ENCODE data around the gene MLLT10. TPM values are rescaled to one million over a fixed set of nuclear protein-coding genes. Genes with fewer than 3 reads are reported as not detected.
A peak's percentile ranks its signal among the peaks of the same experiment; 100 is the strongest.

The MLLT10 gene
- total RNA-seq, 4 donors from 2014 or later: 42.8 to 283 (median 48.5) TPM

DNA sequence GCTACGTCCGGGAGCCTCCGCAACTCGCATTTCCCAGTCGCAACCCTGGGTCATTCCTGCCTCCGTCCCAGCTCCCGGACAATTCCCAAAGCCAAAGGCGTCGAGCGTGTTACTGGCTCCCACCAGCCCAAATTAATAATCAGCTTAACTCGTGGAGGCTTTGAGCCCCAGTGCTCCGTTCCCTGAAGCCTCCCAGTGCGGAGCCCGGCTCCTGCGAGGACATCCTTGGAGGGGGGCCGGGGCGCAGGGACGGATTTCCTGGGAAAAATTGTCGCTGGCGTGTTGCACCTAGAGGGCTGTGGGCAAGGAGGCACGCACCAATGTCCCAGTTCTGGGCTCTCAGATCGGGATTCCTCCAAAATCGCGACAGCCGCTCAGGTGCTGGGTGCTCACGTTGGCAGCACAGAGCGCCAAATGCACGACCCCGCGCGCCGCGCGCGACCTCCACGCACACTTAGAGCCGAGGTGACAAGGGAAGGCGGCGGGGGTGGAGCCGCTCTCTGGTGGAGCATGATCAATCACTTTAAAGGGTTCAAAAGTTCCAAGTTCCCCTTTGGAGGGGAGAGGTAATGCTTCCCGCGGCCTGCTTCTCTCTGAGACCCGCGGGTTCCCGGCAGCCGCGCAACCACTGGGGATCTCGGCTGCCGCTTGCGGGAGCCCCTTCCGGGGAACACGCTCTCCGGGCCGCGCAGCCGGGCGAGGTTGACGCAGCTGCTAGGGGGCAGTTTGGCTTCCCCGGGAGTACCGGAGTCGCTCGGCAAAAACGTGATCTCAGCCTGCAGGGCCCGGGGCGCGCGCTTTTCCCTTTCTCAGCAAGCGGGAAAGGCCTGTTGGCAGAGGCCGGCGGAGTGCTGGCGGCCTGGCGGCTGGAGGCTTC is 34.1 kb upstream of the MLLT10 start:
- intact Hi-C loops (cut with DNase I; ENCODE audit: low total_unique reads): loop anchor here (5.0 to 10.0 kb wide), 2 partner anchors 215 to 452 kb away; no protein-coding TSS in a partner anchor
- no peak overlapping the region for H3K4me3 ChIP-seq (ENCODE audit: low read depth, poor library complexity, severe bottlenecking)
- WGBS, 2 donors: 75 to 76% methylated on average over 67 to 71 of the region's 72 CpGs
- DNase-seq (ENCODE audit: low spot score in 2 of 2): peak in 1 of 2 donors; percentile 81
- no peak for TF ChIP-seq POLR2A (IDR thresholded peaks at IDR 0.05)
- TF ChIP-seq, protein P1, sequence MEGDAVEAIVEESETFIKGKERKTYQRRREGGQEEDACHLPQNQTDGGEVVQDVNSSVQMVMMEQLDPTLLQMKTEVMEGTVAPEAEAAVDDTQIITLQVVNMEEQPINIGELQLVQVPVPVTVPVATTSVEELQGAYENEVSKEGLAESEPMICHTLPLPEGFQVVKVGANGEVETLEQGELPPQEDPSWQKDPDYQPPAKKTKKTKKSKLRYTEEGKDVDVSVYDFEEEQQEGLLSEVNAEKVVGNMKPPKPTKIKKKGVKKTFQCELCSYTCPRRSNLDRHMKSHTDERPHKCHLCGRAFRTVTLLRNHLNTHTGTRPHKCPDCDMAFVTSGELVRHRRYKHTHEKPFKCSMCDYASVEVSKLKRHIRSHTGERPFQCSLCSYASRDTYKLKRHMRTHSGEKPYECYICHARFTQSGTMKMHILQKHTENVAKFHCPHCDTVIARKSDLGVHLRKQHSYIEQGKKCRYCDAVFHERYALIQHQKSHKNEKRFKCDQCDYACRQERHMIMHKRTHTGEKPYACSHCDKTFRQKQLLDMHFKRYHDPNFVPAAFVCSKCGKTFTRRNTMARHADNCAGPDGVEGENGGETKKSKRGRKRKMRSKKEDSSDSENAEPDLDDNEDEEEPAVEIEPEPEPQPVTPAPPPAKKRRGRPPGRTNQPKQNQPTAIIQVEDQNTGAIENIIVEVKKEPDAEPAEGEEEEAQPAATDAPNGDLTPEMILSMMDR (IDR thresholded peaks at IDR 0.05): no peak

DNA sequence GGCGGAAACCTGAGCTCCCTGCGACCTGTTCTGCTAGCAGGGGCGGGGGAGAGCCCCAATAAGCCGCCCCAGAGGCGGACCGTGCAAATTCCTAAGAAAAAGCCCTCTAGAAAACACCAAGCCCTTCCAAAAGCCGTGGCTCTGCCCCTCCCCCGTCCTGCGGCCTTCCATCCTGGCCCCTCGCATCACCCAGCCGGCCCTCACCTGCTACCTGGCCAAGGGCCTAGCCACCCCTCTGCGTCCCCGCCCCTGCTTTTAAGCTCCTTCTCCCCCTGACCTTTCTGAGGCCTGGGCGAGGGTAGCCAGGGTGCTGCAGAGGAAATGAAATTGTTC is 33.5 kb upstream of the MLLT10 start:
- no peak overlapping the region for H3K4me3 ChIP-seq (ENCODE audit: low read depth, poor library complexity, severe bottlenecking)
- intact Hi-C loops (cut with DNase I; ENCODE audit: low total_unique reads): no loop called here
- 72 to 75% methylated on average over 14 of the region's 14 CpGs for WGBS, 2 donors
- peak in 1 of 2 donors; percentile 83 for DNase-seq (ENCODE audit: low spot score in 2 of 2)
- TF ChIP-seq POLR2A (IDR thresholded peaks at IDR 0.05): no peak
- TF ChIP-seq, protein P1 (IDR thresholded peaks at IDR 0.05): no peak

DNA sequence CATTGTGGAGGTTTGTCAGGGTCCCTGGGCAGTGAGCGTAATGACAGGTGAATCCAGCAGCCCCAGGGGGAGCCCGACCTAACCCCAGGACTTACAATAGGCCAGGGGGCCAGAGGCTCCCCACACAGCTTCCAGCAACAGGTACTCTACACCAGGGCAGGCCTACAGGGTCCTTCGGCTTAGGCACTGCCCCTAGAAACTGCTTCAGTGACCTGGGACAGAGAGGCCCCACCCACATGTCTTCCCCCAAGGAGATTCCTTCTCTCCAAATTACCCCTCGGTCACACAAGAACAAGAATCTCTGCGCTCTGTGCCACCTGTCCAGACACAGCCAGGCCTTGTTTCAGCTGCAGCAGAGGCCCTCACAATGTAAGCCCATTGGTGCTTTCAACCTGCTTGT is 32.9 kb upstream of the MLLT10 start:
- 97 to 98% methylated on average over 5 of the region's 5 CpGs for WGBS, 2 donors
- intact Hi-C loops (cut with DNase I; ENCODE audit: low total_unique reads): no loop called here
- TF ChIP-seq, protein P1 (IDR thresholded peaks at IDR 0.05): no peak
- no peak for TF ChIP-seq POLR2A (IDR thresholded peaks at IDR 0.05)
- DNase-seq (ENCODE audit: low spot score in 2 of 2): peak in 1 of 2 donors; percentile 72
- H3K4me3 ChIP-seq (ENCODE audit: low read depth, poor library complexity, severe bottlenecking): no peak overlapping the region

DNA sequence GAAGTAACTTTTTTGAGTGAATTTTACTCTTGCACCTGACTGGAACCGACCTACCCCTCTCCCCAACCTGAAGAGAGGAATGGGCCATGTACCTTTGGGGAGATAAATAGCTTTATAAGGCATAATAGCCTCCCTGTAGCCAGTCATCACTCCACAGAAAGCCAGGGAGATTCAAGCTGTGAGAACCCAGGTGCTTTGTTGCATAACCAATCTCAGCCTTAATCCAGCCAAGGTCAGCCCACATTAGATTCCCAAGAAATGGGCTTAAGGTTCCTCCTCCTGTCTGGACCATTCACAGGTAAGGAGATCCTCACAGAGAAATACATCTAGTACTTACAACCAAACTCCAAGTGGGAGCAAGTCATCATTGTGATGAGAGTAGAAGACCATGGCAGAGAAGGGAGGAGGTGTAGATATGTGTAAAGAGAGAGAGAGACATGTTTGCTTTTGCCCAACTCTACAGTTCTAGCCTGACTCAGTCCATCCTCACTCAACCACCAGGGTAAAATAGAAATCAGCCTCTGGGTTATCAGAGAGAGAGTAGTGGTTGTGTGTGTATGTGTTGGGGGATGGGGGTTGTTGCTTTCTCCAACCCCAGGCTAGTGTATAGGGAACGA is 32.2 kb upstream of the MLLT10 start:
- WGBS, 2 donors: 97% methylated on average over 2 of the region's 2 CpGs
- intact Hi-C loops (cut with DNase I; ENCODE audit: low total_unique reads): no loop called here
- H3K4me3 ChIP-seq (ENCODE audit: low read depth, poor library complexity, severe bottlenecking): no peak overlapping the region
- DNase-seq (ENCODE audit: low spot score in 2 of 2): peak in 1 of 2 donors; percentile 29
- TF ChIP-seq, protein P1 (IDR thresholded peaks at IDR 0.05): no peak
- TF ChIP-seq POLR2A (IDR thresholded peaks at IDR 0.05): no peak

DNA sequence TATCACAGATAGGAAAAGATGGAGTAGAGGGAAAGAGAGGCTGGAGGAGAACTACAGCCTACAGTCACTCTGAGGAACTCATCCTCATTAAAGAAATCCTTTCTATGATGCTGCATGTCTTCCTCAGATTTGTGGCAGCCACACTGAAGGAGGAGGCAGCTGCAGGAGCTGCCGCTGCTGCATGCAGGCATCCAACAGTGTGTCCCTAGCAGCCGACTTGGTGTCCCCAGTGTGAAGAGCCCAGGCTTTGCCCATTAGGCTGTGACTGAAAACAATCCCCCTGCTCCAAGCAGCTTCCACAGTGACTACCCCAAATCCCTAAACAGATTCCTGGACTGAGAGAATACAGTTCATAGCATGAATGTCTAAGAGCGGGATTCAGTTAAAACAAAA is 31.7 kb upstream of the MLLT10 start:
- intact Hi-C loops (cut with DNase I; ENCODE audit: low total_unique reads): no loop called here
- no peak for DNase-seq (ENCODE audit: low spot score in 2 of 2)
- WGBS, 2 donors: 90 to 94% methylated on average over 3 of the region's 3 CpGs
- no peak for TF ChIP-seq POLR2A (IDR thresholded peaks at IDR 0.05)
- TF ChIP-seq, protein P1 (IDR thresholded peaks at IDR 0.05): no peak
- H3K4me3 ChIP-seq (ENCODE audit: low read depth, poor library complexity, severe bottlenecking): no peak overlapping the region

Measured in lower leg skin (tissue), 4 donors.